Endothelial cell of umbilical vein (primary cell): ENCODE data around the gene GSG1L. TPM values are rescaled to one million over a fixed set of nuclear protein-coding genes. Genes with fewer than 3 reads are reported as not detected.

ENCODE experiments used
- BruUV-seq: library from RNA; stranded (reverse); fragments of 400-500 nt; replicated peaks from 2 replicates; lab custom pipeline; 2021; lab: Mats Ljungman, UMichigan
- CTCF ChIA-PET: fragments of 300-600, 350-600 bp; sonication (Branson Sonifier 250); formaldehyde crosslinking; loops from one replicate; lab custom pipeline; 2021; ENCODE audit warnings: antibody characterized with exemption, inconsistent platforms; lab: Charles Lee
- POLR2A ChIA-PET: fragments of 300-600, 350-600 bp; sonication (Branson Sonifier 250); formaldehyde crosslinking; loops from one replicate; lab custom pipeline; 2021; ENCODE audit warnings: antibody characterized with exemption, inconsistent platforms; lab: Charles Lee
- DNase-seq: peaks from one replicate; pipeline ENCODE4 v3.0.0-alpha.2; 2011; ENCODE audit warnings: low read depth, low spot score
- FAIRE-seq: peaks from 2 replicates; lab custom pipeline; 2011; peaks lifted over from hg19 to GRCh38; lab: Jason Lieb, UNC
- H2AFZ ChIP-seq: 2 replicates; pipeline ENCODE4 v1.6.0; 2012; ENCODE audit warnings: low read depth, low read length, control low read depth, inconsistent platforms
- H3K27ac ChIP-seq: 2 replicates; pipeline ENCODE4 v1.5.1; 2011; ENCODE audit warnings: low read depth, mild to moderate bottlenecking, control low read depth, low read length, moderate library complexity; ENCODE audit not compliant: insufficient read depth
- H3K27me3 ChIP-seq, 2 experiments: 2 replicates each; pipeline versions ENCODE4 v1.6.0 to v1.6.1; 2011; ENCODE audit warnings: low read length in 2 of 2, mixed read lengths in 1 of 2; ENCODE audit not compliant: control insufficient read depth in 2 of 2, insufficient read depth in 2 of 2
- H3K36me3 ChIP-seq, 2 experiments: 2 replicates in 1 of 2; 3 replicates in 1 of 2; pipeline ENCODE4 v1.5.1; 2011; ENCODE audit warnings: low read length in 2 of 2, mild to moderate bottlenecking in 1 of 2, moderate library complexity in 1 of 2; ENCODE audit not compliant: control insufficient read depth in 2 of 2, insufficient read depth in 2 of 2; ENCODE audit errors: extremely low read depth in 1 of 2
- H3K4me1 ChIP-seq: 3 replicates; pipeline ENCODE4 v1.5.1; 2011; ENCODE audit warnings: mild to moderate bottlenecking, low read length; ENCODE audit not compliant: control insufficient read depth, insufficient read depth; ENCODE audit errors: extremely low read depth
- H3K4me2 ChIP-seq: 2 replicates; pipeline ENCODE4 v1.6.1; 2011; ENCODE audit warnings: low read length, control low read depth, mixed read lengths; ENCODE audit not compliant: insufficient read depth
- H3K4me3 ChIP-seq, 3 experiments: fragments of 200-600 bp in 1 of 3; sonication (generic), shearing (Covaris generic) in 1 of 3; replicated peaks in 1 of 3; 2 replicates each; pipeline ENCODE4 v1.5.1; 2011 to 2016; ENCODE audit warnings: control low read depth in 3 of 3, low read length in 3 of 3, mild to moderate bottlenecking in 2 of 3, inconsistent platforms in 1 of 3, low read depth in 1 of 3, moderate library complexity in 1 of 3; ENCODE audit not compliant: insufficient read depth in 1 of 3
- H3K79me2 ChIP-seq: 2 replicates; pipeline ENCODE4 v1.6.0; 2012; ENCODE audit warnings: low read length, inconsistent platforms; ENCODE audit not compliant: control insufficient read depth, insufficient read depth
- H3K9ac ChIP-seq: replicated peaks from 2 replicates; pipeline ENCODE3; 2011; ENCODE audit warnings: low read length, control low read depth; ENCODE audit not compliant: insufficient read depth; ENCODE audit errors: extremely low read depth
- H3K9me1 ChIP-seq: replicated peaks from 3 replicates; pipeline ENCODE4 v1.6.0; 2011; ENCODE audit warnings: mild to moderate bottlenecking, low read length; ENCODE audit not compliant: control insufficient read depth, insufficient read depth; ENCODE audit errors: extremely low read depth
- H3K9me3 ChIP-seq: replicated peaks from 2 replicates; pipeline ENCODE4 v1.5.1; 2012; ENCODE audit warnings: low read length, inconsistent platforms; ENCODE audit not compliant: control insufficient read depth, insufficient read depth
- H4K20me1 ChIP-seq: replicated peaks from 2 replicates; pipeline ENCODE3; 2011; ENCODE audit warnings: mild to moderate bottlenecking, low read length; ENCODE audit not compliant: control insufficient read depth, insufficient read depth; ENCODE audit errors: extremely low read depth
- EZH2 ChIP-seq: IDR thresholded peaks from 2 replicates; pipeline ENCODE4 v1.6.1; 2012; ENCODE audit warnings: borderline replicate concordance, low read depth, mild to moderate bottlenecking, moderate library complexity, low read length, inconsistent platforms; ENCODE audit not compliant: severe bottlenecking
- FOS ChIP-seq: IDR thresholded peaks from 2 replicates; pipeline ENCODE4 v1.6.1; 2011; ENCODE audit warnings: mild to moderate bottlenecking, low read length, moderate library complexity, borderline replicate concordance; ENCODE audit not compliant: insufficient read depth
- GATA2 ChIP-seq: IDR thresholded peaks from 2 replicates; pipeline ENCODE4 v1.7.0; 2011; ENCODE audit warnings: low read depth, mild to moderate bottlenecking, moderate library complexity, mixed read lengths, low read length; ENCODE audit not compliant: insufficient read length, insufficient read depth
- JUN ChIP-seq: IDR thresholded peaks from 2 replicates; pipeline ENCODE4 v1.6.1; 2011; ENCODE audit warnings: borderline replicate concordance, low read depth; ENCODE audit not compliant: insufficient read length, insufficient read depth
- MYC ChIP-seq: IDR thresholded peaks from one replicate; pipeline ENCODE4 v1.6.1; 2011; ENCODE audit warnings: mild to moderate bottlenecking, low read depth, low read length
- POLR2A ChIP-seq: IDR thresholded peaks from 2 replicates; pipeline ENCODE4 v1.6.1; 2012; ENCODE audit warnings: low read depth, mild to moderate bottlenecking, control low read depth, low read length
- POLR2AphosphoS5 ChIP-seq: IDR thresholded peaks from 2 replicates; pipeline ENCODE4 v1.6.1; 2012; ENCODE audit warnings: low read depth, mild to moderate bottlenecking, control low read depth, low read length, moderate library complexity; ENCODE audit not compliant: insufficient read depth
- dilution Hi-C: fragments of 300-500 bp; cut with MboI; formaldehyde crosslinking; loops from one replicate; pipeline ENCODE4 v1.15.0; 2019; ENCODE audit warnings: low sequenced_read_pairs; ENCODE audit not compliant: extremely low pct_ligation_motif_present
- intact Hi-C: fragments of 100-400 bp; cut with micrococcal nuclease; formaldehyde crosslinking; loops from one replicate; pipeline ENCODE4 v1.10.0; 2022
- polyA plus RNA-seq, 4 experiments: library from polyadenylated mRNA; depleted of rRNA in 3 of 4; stranded (reverse) in 3 of 4; unstranded in 1 of 4; fragments of >200 nt; gene quantifications; 2 replicates each; pipeline versions ENCODE4 v1.2.1 to v1.2.3, GENCODE V29; 2011 to 2012; ENCODE audit warnings: missing spikeins in 1 of 4
- total RNA-seq: library from RNA; stranded (reverse); gene quantifications from 2 replicates; pipeline ENCODE4 v1.2.3, GENCODE V29; 2021
- TF ChIP-seq, protein P1 (sequence below): IDR thresholded peaks from 2 replicates; pipeline ENCODE4 v1.6.1; 2011; ENCODE audit not compliant: insufficient read depth, insufficient read length
- TF ChIP-seq, protein P2 (sequence below), 2 donors: IDR thresholded peaks; 1 replicate in 1 of 2; 2 replicates in 1 of 2; pipeline ENCODE4 v1.5.1; 2011; ENCODE audit warnings: low read length in 2 of 2, mild to moderate bottlenecking in 2 of 2, moderate library complexity in 2 of 2, control low read depth in 1 of 2, inconsistent platforms in 1 of 2, low read depth in 1 of 2; ENCODE audit not compliant: insufficient read depth in 1 of 2; ENCODE audit errors: extremely low read depth in 1 of 2

The GSG1L gene
- total and polyA plus RNA-seq, 2 donors (not counting 3 experiments of a cell fraction or from before 2014, with no cell fraction given): 0.06 TPM; not detected in 1

DNA sequence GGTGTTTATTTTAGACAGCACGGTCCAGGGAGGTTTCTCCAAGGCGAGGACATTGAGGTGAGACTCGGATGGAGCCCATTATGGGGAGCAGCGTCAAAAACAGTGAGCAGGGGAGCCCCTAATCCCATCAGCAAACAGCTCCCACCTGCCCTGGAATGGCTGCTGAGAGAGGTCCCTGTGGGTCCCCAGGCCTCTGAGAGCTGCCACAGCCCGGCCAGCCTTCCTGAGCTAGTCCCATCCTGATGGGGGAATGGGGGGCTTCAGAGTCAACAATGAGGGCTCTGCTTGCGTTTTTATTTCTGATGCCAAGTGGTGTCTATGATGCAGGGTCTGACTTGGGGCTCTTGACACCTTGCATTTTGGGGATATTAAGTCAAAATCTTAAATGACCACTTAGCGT is 128.4 kb downstream of the GSG1L start:
- TF ChIP-seq FOS (no peak), MYC (no peak), POLR2AphosphoS5 (no peak), POLR2A (no peak), GATA2 (no peak), JUN (no peak), EZH2 (no peak)
- TF ChIP-seq, protein P1, sequence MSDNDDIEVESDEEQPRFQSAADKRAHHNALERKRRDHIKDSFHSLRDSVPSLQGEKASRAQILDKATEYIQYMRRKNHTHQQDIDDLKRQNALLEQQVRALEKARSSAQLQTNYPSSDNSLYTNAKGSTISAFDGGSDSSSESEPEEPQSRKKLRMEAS: no peak
- TF ChIP-seq, protein P2, sequence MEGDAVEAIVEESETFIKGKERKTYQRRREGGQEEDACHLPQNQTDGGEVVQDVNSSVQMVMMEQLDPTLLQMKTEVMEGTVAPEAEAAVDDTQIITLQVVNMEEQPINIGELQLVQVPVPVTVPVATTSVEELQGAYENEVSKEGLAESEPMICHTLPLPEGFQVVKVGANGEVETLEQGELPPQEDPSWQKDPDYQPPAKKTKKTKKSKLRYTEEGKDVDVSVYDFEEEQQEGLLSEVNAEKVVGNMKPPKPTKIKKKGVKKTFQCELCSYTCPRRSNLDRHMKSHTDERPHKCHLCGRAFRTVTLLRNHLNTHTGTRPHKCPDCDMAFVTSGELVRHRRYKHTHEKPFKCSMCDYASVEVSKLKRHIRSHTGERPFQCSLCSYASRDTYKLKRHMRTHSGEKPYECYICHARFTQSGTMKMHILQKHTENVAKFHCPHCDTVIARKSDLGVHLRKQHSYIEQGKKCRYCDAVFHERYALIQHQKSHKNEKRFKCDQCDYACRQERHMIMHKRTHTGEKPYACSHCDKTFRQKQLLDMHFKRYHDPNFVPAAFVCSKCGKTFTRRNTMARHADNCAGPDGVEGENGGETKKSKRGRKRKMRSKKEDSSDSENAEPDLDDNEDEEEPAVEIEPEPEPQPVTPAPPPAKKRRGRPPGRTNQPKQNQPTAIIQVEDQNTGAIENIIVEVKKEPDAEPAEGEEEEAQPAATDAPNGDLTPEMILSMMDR (IDR thresholded peaks at IDR 0.05; ENCODE audit: extremely low read depth in 1 of 2, insufficient read depth in 1 of 2, low read depth in 1 of 2, low read length in 2 of 2): no peak
- Histone ChIP-seq H3K9me1 (no peaks in the 10 kb centered on the region), H3K27me3 (no peaks in the 10 kb centered on the region), H3K4me2 (no peak overlapping the region), H3K79me2 (no peaks in the 10 kb centered on the region), H3K36me3 (no peaks in the 10 kb centered on the region), H3K27ac (no peak overlapping the region), H3K9ac (no peak overlapping the region), H3K4me1 (no peaks in the 10 kb centered on the region), H4K20me1 (no peaks in the 10 kb centered on the region), H2AFZ (no peak overlapping the region), H3K4me3 (no peak overlapping the region), H3K9me3 (no peaks in the 10 kb centered on the region)
- no peak for DNase-seq
- ChIA-PET POLR2A (no interaction called here), CTCF (interaction anchor here (1.2 kb wide), 1 partner anchor 47 kb away, joined by 3 read pairs; no protein-coding TSS in a partner anchor)
- no peak for FAIRE-seq
- intact Hi-C loops (no loop called here), dilution Hi-C loops (no loop called here)
- no TSS peak for BruUV-seq
